ENCODE measurements around the gene NEMP1. TPM values are rescaled to one million over a fixed set of nuclear protein-coding genes. Genes with fewer than 3 reads are reported as not detected.

Gene NEMP1
- total RNA-seq, 1 donor = 6.5 TPM

DNA sequence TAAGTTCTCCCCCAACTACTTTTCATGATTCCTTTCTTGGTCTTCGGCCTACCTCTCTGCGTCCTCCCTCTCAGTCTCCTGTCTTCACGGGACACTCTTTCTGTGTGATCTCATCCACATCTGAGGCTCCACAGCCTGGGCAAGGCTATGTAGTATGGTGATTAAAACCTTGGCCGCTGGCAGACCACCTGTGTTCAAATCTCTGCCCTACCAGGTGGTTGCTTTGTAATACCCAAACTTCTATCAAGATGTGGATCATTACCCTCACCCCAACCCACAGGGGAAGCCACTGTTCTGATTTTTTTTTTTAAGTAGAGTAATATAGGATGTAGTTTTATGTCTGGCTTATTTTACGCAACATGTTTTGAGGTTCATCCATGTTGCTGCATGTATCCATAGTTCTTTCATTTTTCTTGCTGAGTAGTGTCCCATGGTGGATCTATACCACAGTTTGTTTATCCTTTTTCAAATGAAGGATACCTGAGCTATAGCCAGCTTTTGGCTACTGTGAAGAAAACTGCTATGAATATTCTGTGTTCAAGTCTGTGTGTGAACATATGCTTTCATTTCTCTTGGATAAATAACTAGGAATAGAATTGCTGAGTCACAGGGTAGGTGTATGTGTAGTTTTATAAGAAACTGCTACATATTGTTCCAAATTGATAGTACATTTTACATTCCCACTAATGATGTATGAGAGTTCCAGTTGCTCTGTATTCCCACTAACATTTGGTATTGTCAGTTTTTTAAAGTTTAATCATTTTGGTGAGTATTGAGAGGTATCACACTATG is 40.9 kb upstream of the NEMP1 start:
- peak overlapping the region; percentile 56 for H3K27ac ChIP-seq (ENCODE audit: low read depth, low read length)
- no peak overlapping the region for H3K4me3 ChIP-seq (ENCODE audit: insufficient read depth, low read length)
- no peaks in the 10 kb centered on the region for H4K20me1 ChIP-seq (ENCODE audit: insufficient read depth, low read length)
- H3K79me2 ChIP-seq (ENCODE audit: insufficient read depth, low read length) = no peaks in the 10 kb centered on the region
- peaks cover 17% of the 10 kb centered on the region for H3K4me1 ChIP-seq (ENCODE audit: insufficient read depth, low read length)
- no peaks in the 10 kb centered on the region for H3K36me3 ChIP-seq (ENCODE audit: insufficient read depth, low read length)
- H2AFZ ChIP-seq (ENCODE audit: low read length) = peak overlapping the region; percentile 81
- no peaks in the 10 kb centered on the region for H3K27me3 ChIP-seq (ENCODE audit: insufficient read depth, low read length)
- TF ChIP-seq, protein P1, sequence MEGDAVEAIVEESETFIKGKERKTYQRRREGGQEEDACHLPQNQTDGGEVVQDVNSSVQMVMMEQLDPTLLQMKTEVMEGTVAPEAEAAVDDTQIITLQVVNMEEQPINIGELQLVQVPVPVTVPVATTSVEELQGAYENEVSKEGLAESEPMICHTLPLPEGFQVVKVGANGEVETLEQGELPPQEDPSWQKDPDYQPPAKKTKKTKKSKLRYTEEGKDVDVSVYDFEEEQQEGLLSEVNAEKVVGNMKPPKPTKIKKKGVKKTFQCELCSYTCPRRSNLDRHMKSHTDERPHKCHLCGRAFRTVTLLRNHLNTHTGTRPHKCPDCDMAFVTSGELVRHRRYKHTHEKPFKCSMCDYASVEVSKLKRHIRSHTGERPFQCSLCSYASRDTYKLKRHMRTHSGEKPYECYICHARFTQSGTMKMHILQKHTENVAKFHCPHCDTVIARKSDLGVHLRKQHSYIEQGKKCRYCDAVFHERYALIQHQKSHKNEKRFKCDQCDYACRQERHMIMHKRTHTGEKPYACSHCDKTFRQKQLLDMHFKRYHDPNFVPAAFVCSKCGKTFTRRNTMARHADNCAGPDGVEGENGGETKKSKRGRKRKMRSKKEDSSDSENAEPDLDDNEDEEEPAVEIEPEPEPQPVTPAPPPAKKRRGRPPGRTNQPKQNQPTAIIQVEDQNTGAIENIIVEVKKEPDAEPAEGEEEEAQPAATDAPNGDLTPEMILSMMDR (IDR thresholded peaks at IDR 0.05; ENCODE audit: extremely low read depth, low read depth, low read length) = no peak
- H3K9me3 ChIP-seq (ENCODE audit: low read depth, low read length) = peaks cover 1% of the 10 kb centered on the region
- DNase-seq (ENCODE audit: insufficient read length, low spot score, missing footprints) = no peak
- no peak overlapping the region for H3K4me2 ChIP-seq (ENCODE audit: insufficient read depth, low read length)

DNA sequence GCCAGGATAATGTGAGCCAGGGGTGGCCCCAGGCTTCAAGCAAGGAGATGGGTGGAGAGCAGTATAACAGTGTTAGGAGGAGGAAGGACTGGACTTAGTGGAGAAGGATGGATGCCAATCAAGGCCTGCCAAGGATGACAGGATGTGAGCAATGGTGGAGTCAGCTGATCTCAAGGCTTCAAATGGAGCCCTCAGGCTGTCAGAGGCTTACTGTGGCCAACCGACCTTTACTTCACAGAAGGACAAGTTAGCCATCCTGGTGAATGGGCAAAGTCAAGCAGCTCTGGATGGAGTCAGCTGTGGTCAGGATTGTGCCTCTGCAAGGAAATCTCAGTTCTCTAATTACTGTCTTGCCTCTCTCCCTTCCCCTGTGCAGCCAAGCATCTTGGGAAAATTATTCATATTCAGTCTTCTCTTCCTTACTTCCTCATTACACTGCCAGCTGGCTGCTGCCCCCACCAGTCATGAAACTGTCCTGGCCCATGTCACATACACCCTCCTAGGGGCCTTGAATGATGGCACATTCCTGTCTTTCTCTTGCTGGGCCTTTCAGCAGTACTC is 40.2 kb upstream of the NEMP1 start:
- TF ChIP-seq, protein P1 (IDR thresholded peaks at IDR 0.05; ENCODE audit: extremely low read depth, low read depth, low read length) = no peak
- Histone ChIP-seq H3K36me3 (ENCODE audit: insufficient read depth, low read length) (no peaks in the 10 kb centered on the region), H3K4me2 (ENCODE audit: insufficient read depth, low read length) (no peak overlapping the region), H3K4me1 (ENCODE audit: insufficient read depth, low read length) (peaks cover 17% of the 10 kb centered on the region), H3K79me2 (ENCODE audit: insufficient read depth, low read length) (no peaks in the 10 kb centered on the region), H4K20me1 (ENCODE audit: insufficient read depth, low read length) (no peaks in the 10 kb centered on the region), H3K27ac (ENCODE audit: low read depth, low read length) (peak overlapping the region; percentile 56), H2AFZ (ENCODE audit: low read length) (peak overlapping the region; percentile 81), H3K4me3 (ENCODE audit: insufficient read depth, low read length) (no peak overlapping the region), H3K27me3 (ENCODE audit: insufficient read depth, low read length) (no peaks in the 10 kb centered on the region), H3K9me3 (ENCODE audit: low read depth, low read length) (peaks cover under 1% of the 10 kb centered on the region)
- DNase-seq (ENCODE audit: insufficient read length, low spot score, missing footprints) = peak; percentile 58

DNA sequence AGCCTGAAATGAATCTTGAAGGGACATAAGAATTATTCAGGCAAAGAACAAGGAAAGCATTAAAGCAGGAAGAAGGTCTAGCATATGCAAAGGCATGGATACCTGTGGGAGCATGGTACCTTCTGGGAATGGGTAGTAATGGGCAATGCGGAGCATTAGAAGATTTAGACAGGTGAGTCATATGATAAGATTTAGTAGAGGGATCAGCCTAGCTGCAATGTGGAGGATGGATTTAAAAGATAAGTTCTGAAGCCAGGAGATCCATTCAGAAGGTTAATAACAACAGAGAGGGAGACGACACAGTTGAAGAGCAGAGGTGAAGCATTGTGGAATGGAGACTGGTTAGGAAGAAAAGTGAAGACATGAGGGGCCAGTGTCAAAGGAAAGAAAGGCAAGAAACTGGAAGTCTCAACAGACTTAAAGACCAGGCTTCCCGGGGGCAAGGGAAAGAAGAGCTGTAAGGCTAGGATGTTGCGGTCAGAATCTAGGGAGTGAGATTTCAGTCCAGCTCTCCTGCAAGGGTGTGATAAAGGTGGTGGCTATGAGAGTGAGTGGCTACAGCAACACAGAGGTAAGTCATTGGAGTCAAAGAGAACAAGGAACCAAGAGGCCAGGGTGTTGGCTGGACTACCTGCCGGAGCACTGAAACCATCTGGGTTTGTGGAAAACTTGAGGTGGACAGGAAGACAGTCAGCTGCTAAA is 38.1 kb upstream of the NEMP1 start:
- Histone ChIP-seq H3K27ac (ENCODE audit: low read depth, low read length) (no peak overlapping the region), H3K4me1 (ENCODE audit: insufficient read depth, low read length) (peaks cover 28% of the 10 kb centered on the region), H3K36me3 (ENCODE audit: insufficient read depth, low read length) (no peaks in the 10 kb centered on the region), H3K4me2 (ENCODE audit: insufficient read depth, low read length) (no peak overlapping the region), H3K79me2 (ENCODE audit: insufficient read depth, low read length) (no peaks in the 10 kb centered on the region), H2AFZ (ENCODE audit: low read length) (no peak overlapping the region), H4K20me1 (ENCODE audit: insufficient read depth, low read length) (no peaks in the 10 kb centered on the region), H3K4me3 (ENCODE audit: insufficient read depth, low read length) (no peak overlapping the region), H3K9me3 (ENCODE audit: low read depth, low read length) (no peaks in the 10 kb centered on the region), H3K27me3 (ENCODE audit: insufficient read depth, low read length) (no peaks in the 10 kb centered on the region)
- no peak for DNase-seq (ENCODE audit: insufficient read length, low spot score, missing footprints)
- TF ChIP-seq, protein P1 (IDR thresholded peaks at IDR 0.05; ENCODE audit: extremely low read depth, low read depth, low read length) = no peak
